HG03439 (cell line): Measurements from ENCODE around the gene RHBDL2.
"Not testable (repeated sequence)": the region's sequence is repeated elsewhere in the genome, so short reads cannot be mapped to it uniquely, and the experiment has no call there.

Source experiments
- ATAC-seq: cut with Tn5 transposase; IDR thresholded peaks from one replicate; pipeline ENCODE4 v1.9.1; 2021; ENCODE audit warnings: mild to moderate bottlenecking, moderate library complexity; ENCODE audit not compliant: unreplicated experiment

RHBDL2 gene

GRCh38 chr1:38941527-38942019 is at the start of gene RHBDL2:
Gene RHBDL2, minus strand, starts transcription at chr1:38941830. Its CDS starts 22,618 bp downstream, at chr1:38919212.
- no peak for ATAC-seq

- peak; percentile 91 for ATAC-seq
Measured at GRCh38 chr1:38990738-38991637, 49.4 kb upstream of the RHBDL2 start, which contains the start of gene AKIRIN1. Gene AKIRIN1, plus strand, starts transcription at chr1:38991276. Its CDS starts 105 bp downstream, at chr1:38991381.

GRCh38 chr1:38990386-38990737 is 48.7 kb upstream of the RHBDL2 start:
- ATAC-seq = no peak

- no peak for ATAC-seq
Measured at GRCh38 chr1:38989979-38990378, 48.3 kb upstream of the RHBDL2 start.

GRCh38 chr1:38979380-38979779 is 37.8 kb upstream of the RHBDL2 start:
- not testable (repeated sequence) for ATAC-seq

- ATAC-seq = not testable (repeated sequence)
Measured at GRCh38 chr1:38978245-38978542, 36.6 kb upstream of the RHBDL2 start.

- ATAC-seq = not testable (repeated sequence)
Measured at GRCh38 chr1:38977399-38978244, 36.0 kb upstream of the RHBDL2 start.

GRCh38 chr1:38973659-38974437 is 32.2 kb upstream of the RHBDL2 start:
- no peak for ATAC-seq

- not testable (repeated sequence) for ATAC-seq
Measured at GRCh38 chr1:38973145-38973544, 31.5 kb upstream of the RHBDL2 start.

GRCh38 chr1:38964140-38964548 is 22.5 kb upstream of the RHBDL2 start:
- ATAC-seq = no peak

GRCh38 chr1:38962560-38962959 is 20.9 kb upstream of the RHBDL2 start:
- ATAC-seq = no peak

GRCh38 chr1:38962113-38962512 is 20.5 kb upstream of the RHBDL2 start:
- ATAC-seq = no peak

GRCh38 chr1:38958967-38959366 is 17.3 kb upstream of the RHBDL2 start:
- ATAC-seq = no peak

- ATAC-seq = no peak
Measured at GRCh38 chr1:38953433-38953860, 11.8 kb upstream of the RHBDL2 start.

- ATAC-seq = no peak
Measured at GRCh38 chr1:38950553-38950952, 8.9 kb upstream of the RHBDL2 start.

- ATAC-seq = no peak
Measured at GRCh38 chr1:38944547-38944946, 2.9 kb upstream of the RHBDL2 start.

- no peak for ATAC-seq
Measured at GRCh38 chr1:38942664-38943428, 1.2 kb upstream of the RHBDL2 start.

GRCh38 chr1:38941093-38941492 is 537 bp downstream of the RHBDL2 start:
- ATAC-seq = no peak

GRCh38 chr1:38940339-38941047 is 1.1 kb downstream of the RHBDL2 start:
- no peak for ATAC-seq
